ENCODE results near the gene CASP8AP2. TPM values are rescaled to one million over a fixed set of nuclear protein-coding genes. Genes with fewer than 3 reads are reported as not detected.
A peak's percentile ranks its signal among the peaks of the same experiment; 100 is the strongest.

Gene CASP8AP2
- polyA plus RNA-seq, 3 donors = 3.5 to 10.5 (median 7.4) TPM

GRCh38 chr6:89910902-89911240 is 81.2 kb downstream of the CASP8AP2 start:
- no peak overlapping the region for H3K4me2 ChIP-seq (replicated peaks; ENCODE audit: extremely low read depth, low read length, poor library complexity, severe bottlenecking)
- H3K4me3 ChIP-seq (replicated peaks in 1 of 3; ENCODE audit: low read depth in 2 of 3, low read length in 3 of 3) = no peak overlapping the region
- TF ChIP-seq CTCF (IDR thresholded peaks at IDR 0.05) = no peak
- WGBS (ENCODE audit: insufficient coverage) = 0% methylated on average over 1 of the region's 1 CpG
- H3K9me3 ChIP-seq (replicated peaks in 1 of 2; ENCODE audit: control insufficient read depth in 1 of 2, insufficient read depth in 1 of 2, low read length in 2 of 2) = peaks cover 0 to 2% of the 10 kb centered on the region in 2 donors
- H2AFZ ChIP-seq (ENCODE audit: insufficient read depth, low read depth, low read length, poor library complexity, severe bottlenecking) = no peak overlapping the region
- Mint-ChIP-seq H3K9me3 (peaks cover 0 to 9% (median 4%) of the 10 kb centered on the region in 7 donors), H3K4me3 (no peak overlapping the region), H3K36me3 (no peaks in the 10 kb centered on the region), H3K27me3 (ENCODE audit: low read depth in 3 of 3) (peaks cover 3 to 4% (median 4%) of the 10 kb centered on the region in 3 donors), H3K27ac (peak overlapping the region in 1 of 7 donors; percentile 24), H3K4me1 (peaks cover 13% of the 10 kb centered on the region)
- H3K4me1 ChIP-seq (ENCODE audit: control insufficient read depth in 1 of 2, insufficient read depth in 2 of 2, low read length in 2 of 2) = no peaks in the 10 kb centered on the region
- no peaks in the 10 kb centered on the region for H3K36me3 ChIP-seq (replicated peaks in 1 of 2; ENCODE audit: control insufficient read depth in 1 of 2, insufficient read depth in 2 of 2, low read length in 2 of 2)
- intact Hi-C loops (cut with micrococcal nuclease) = no loop called here
- no peaks in the 10 kb centered on the region for H3K79me2 ChIP-seq (ENCODE audit: insufficient read depth, low read length)
- H3K27ac ChIP-seq (ENCODE audit: low read depth in 1 of 2, low read length in 2 of 2) = no peak overlapping the region
- no peak overlapping the region for H3K9ac ChIP-seq (ENCODE audit: insufficient read depth, low read length, poor library complexity, severe bottlenecking)
- no peaks in the 10 kb centered on the region for H3K27me3 ChIP-seq (ENCODE audit: control insufficient read depth in 2 of 2, insufficient read depth in 2 of 2, low read length in 2 of 2)
- no peak for DNase-seq
- H4K20me1 ChIP-seq (ENCODE audit: insufficient read depth, low read length) = no peaks in the 10 kb centered on the region

GRCh38 chr6:89916136-89916920 is 86.6 kb downstream of the CASP8AP2 start:
- no peak for TF ChIP-seq CTCF (IDR thresholded peaks at IDR 0.05)
- Histone ChIP-seq H3K4me3 (replicated peaks in 1 of 3; ENCODE audit: low read depth in 2 of 3, low read length in 3 of 3) (no peak overlapping the region), H3K27me3 (ENCODE audit: control insufficient read depth in 2 of 2, insufficient read depth in 2 of 2, low read length in 2 of 2) (no peaks in the 10 kb centered on the region), H3K9me3 (replicated peaks in 1 of 2; ENCODE audit: control insufficient read depth in 1 of 2, insufficient read depth in 1 of 2, low read length in 2 of 2) (peaks cover 0 to 15% of the 10 kb centered on the region in 2 donors), H3K27ac (ENCODE audit: low read depth in 1 of 2, low read length in 2 of 2) (no peak overlapping the region), H3K79me2 (ENCODE audit: insufficient read depth, low read length) (no peaks in the 10 kb centered on the region), H3K9ac (ENCODE audit: insufficient read depth, low read length, poor library complexity, severe bottlenecking) (no peak overlapping the region), H3K36me3 (replicated peaks in 1 of 2; ENCODE audit: control insufficient read depth in 1 of 2, insufficient read depth in 2 of 2, low read length in 2 of 2) (no peaks in the 10 kb centered on the region), H3K4me2 (replicated peaks; ENCODE audit: extremely low read depth, low read length, poor library complexity, severe bottlenecking) (no peak overlapping the region), H4K20me1 (ENCODE audit: insufficient read depth, low read length) (no peaks in the 10 kb centered on the region), H3K4me1 (ENCODE audit: control insufficient read depth in 1 of 2, insufficient read depth in 2 of 2, low read length in 2 of 2) (no peaks in the 10 kb centered on the region), H2AFZ (ENCODE audit: insufficient read depth, low read depth, low read length, poor library complexity, severe bottlenecking) (no peak overlapping the region)
- Mint-ChIP-seq H3K4me3 (no peak overlapping the region), H3K27me3 (ENCODE audit: low read depth in 3 of 3) (peaks cover 0 to 5% (median 4%) of the 10 kb centered on the region in 3 donors), H3K27ac (no peak overlapping the region), H3K9me3 (peaks cover 12 to 22% (median 18%) of the 10 kb centered on the region in 7 donors), H3K4me1 (no peaks in the 10 kb centered on the region), H3K36me3 (no peaks in the 10 kb centered on the region)
- WGBS (ENCODE audit: insufficient coverage) = 100% methylated on average over 2 of the region's 3 CpGs
- no peak for DNase-seq
- intact Hi-C loops (cut with micrococcal nuclease) = no loop called here
